B cell (primary cell): Measurements from ENCODE around the gene FEZF1. TPM values are rescaled to one million over a fixed set of nuclear protein-coding genes. Genes with fewer than 3 reads are reported as not detected.

Experiments used
- ATAC-seq: fragments of 200-7000 bp; cut with Tn5 transposase; one replicate; pipeline ENCODE4 v1.10.0; 2021; ENCODE audit warnings: low read depth, mild to moderate bottlenecking, moderate number of reproducible peaks, moderate library complexity
- CTCF ChIA-PET: fragments of 350-600 bp; sonication (Branson Sonifier 250); formaldehyde crosslinking; loops from one replicate; lab custom pipeline; 2021; ENCODE audit warnings: antibody characterized with exemption, inconsistent platforms; lab: Charles Lee
- POLR2A ChIA-PET: fragments of 350-600 bp; sonication (Branson Sonifier 250); formaldehyde crosslinking; loops from one replicate; lab custom pipeline; 2021; ENCODE audit warnings: antibody characterized with exemption; lab: Charles Lee
- DNase-seq: peaks from one replicate; pipeline ENCODE4 v3.0.0; 2013
- H2AFZ ChIP-seq: 2 replicates; pipeline ENCODE4 v1.6.1; 2012; ENCODE audit warnings: mild to moderate bottlenecking, low read depth, low read length; ENCODE audit not compliant: insufficient read depth, poor library complexity, severe bottlenecking
- H3K27ac ChIP-seq, 2 donors: 1 replicate in 1 of 2; 2 replicates in 1 of 2; pipeline ENCODE4 v1.5.1; 2012 to 2013; ENCODE audit warnings: low read length in 2 of 2, mild to moderate bottlenecking in 2 of 2, moderate library complexity in 1 of 2
- H3K27me3 ChIP-seq, 4 experiments: fragments of 200-600 bp in 1 of 4; sonication (generic) in 1 of 4; replicated peaks in 1 of 4; 1 replicate in 2 of 4; 2 replicates in 2 of 4; pipeline versions ENCODE4 v1.6.1 to v1.7.0; 2013 to 2016; ENCODE audit warnings: low read length in 3 of 4, mild to moderate bottlenecking in 2 of 4, mixed read lengths in 1 of 4, moderate library complexity in 1 of 4; ENCODE audit not compliant: insufficient read depth in 4 of 4, control insufficient read depth in 3 of 4; ENCODE audit errors: control extremely low read depth in 1 of 4
- H3K36me3 ChIP-seq, 2 experiments: replicated peaks in 1 of 2; 1 replicate in 1 of 2; 2 replicates in 1 of 2; pipeline versions ENCODE4 v1.6.1 to v1.7.1; 2013; ENCODE audit warnings: low read length in 1 of 2; ENCODE audit not compliant: insufficient read depth in 2 of 2, control insufficient read depth in 1 of 2; ENCODE audit errors: control extremely low read depth in 1 of 2, extremely low read depth in 1 of 2
- H3K4me1 ChIP-seq, 2 donors: fragments of 200-600 bp in 1 of 2; sonication (generic) in 1 of 2; 1 replicate in 1 of 2; 2 replicates in 1 of 2; pipeline versions ENCODE4 v1.5.1 to v1.6.1; 2013 to 2017; ENCODE audit warnings: low read length in 2 of 2; ENCODE audit not compliant: control insufficient read depth in 2 of 2, insufficient read depth in 2 of 2
- H3K4me2 ChIP-seq: replicated peaks from 2 replicates; pipeline ENCODE3; 2012; ENCODE audit warnings: mild to moderate bottlenecking, low read depth, low read length; ENCODE audit not compliant: poor library complexity, severe bottlenecking
- H3K4me3 ChIP-seq, 5 experiments: fragments of 200-600 bp in 1 of 5; sonication (generic) in 1 of 5; 1 replicate in 3 of 5; 2 replicates in 2 of 5; pipeline versions ENCODE4 v1.5.1 to v1.7.0; 2011 to 2016; ENCODE audit warnings: low read length in 4 of 5, mild to moderate bottlenecking in 4 of 5, low read depth in 2 of 5, control low read depth in 1 of 5, moderate library complexity in 1 of 5; ENCODE audit not compliant: insufficient read depth in 1 of 5; ENCODE audit errors: control extremely low read depth in 1 of 5, extremely low read depth in 1 of 5
- H3K79me2 ChIP-seq: fragments of 200-600 bp; sonication (generic); one replicate; pipeline ENCODE4 v1.6.0; 2016; ENCODE audit warnings: low read length; ENCODE audit not compliant: control insufficient read depth, insufficient read depth
- H3K9ac ChIP-seq: fragments of 200-600 bp; sonication (generic); 2 replicates; pipeline ENCODE4 v1.6.1; 2017; ENCODE audit warnings: mild to moderate bottlenecking, low read length, moderate library complexity
- H3K9me3 ChIP-seq, 3 donors: one replicate each; pipeline versions ENCODE4 v1.6.1 to v1.7.1; 2013; ENCODE audit warnings: low read length in 2 of 3; ENCODE audit not compliant: control insufficient read depth in 2 of 3, insufficient read depth in 1 of 3; ENCODE audit errors: control extremely low read depth in 1 of 3
- H4K20me1 ChIP-seq: 2 replicates; pipeline ENCODE4 v1.6.0; 2012; ENCODE audit warnings: mild to moderate bottlenecking, low read length; ENCODE audit not compliant: insufficient read depth, control insufficient read depth, poor library complexity, severe bottlenecking
- H3K27ac Mint-ChIP-seq: one replicate; pipeline ENCODE4 v1.8.0; 2021; ENCODE audit warnings: mixed read lengths
- H3K27me3 Mint-ChIP-seq: one replicate; pipeline ENCODE4 v1.8.0; 2021; ENCODE audit warnings: mixed read lengths
- H3K4me1 Mint-ChIP-seq: one replicate; pipeline ENCODE4 v1.8.0; 2021; ENCODE audit warnings: mixed read lengths
- H3K4me3 Mint-ChIP-seq: one replicate; pipeline ENCODE4 v1.8.0; 2021; ENCODE audit warnings: mixed read lengths
- H3K9me3 Mint-ChIP-seq: one replicate; pipeline ENCODE4 v1.8.0; 2022; ENCODE audit warnings: mixed read lengths; ENCODE audit not compliant: insufficient read depth
- CTCF ChIP-seq: fragments of 200-600 bp; IDR thresholded peaks from one replicate; pipeline ENCODE4 v1.8.0; 2022; ENCODE audit warnings: antibody characterized with exemption, mild to moderate bottlenecking
- EZH2 ChIP-seq: IDR thresholded peaks from 2 replicates; pipeline ENCODE4 v1.6.1; 2012; ENCODE audit warnings: borderline replicate concordance, low read depth, mild to moderate bottlenecking, moderate library complexity, low read length; ENCODE audit not compliant: insufficient read depth, poor library complexity, severe bottlenecking
- WGBS: methylation state at CpG from one replicate; pipeline ENCODE4 v1.1.5; 2013; ENCODE audit warnings: missing lambda C conversion rate; ENCODE audit not compliant: insufficient coverage; 5-methylcytosine and 5-hydroxymethylcytosine counted together
- intact Hi-C: fragments of 100-400 bp; cut with micrococcal nuclease; formaldehyde crosslinking; loops from one replicate; pipeline ENCODE4 v1.10.0; 2022
- polyA plus RNA-seq: library from polyadenylated mRNA; depleted of rRNA; stranded (reverse); fragments of >200 nt; gene quantifications from 2 replicates; pipeline ENCODE4 v1.2.3, GENCODE V29; 2012
- total RNA-seq, 2 donors: library from RNA; stranded (reverse); fragments of 120-200 nt in 1 of 2; gene quantifications; 1 replicate in 1 of 2; 2 replicates in 1 of 2; pipeline versions ENCODE4 v1.2.3 to v1.2.4, GENCODE V29; 2013 to 2022

The FEZF1 gene
- total and polyA plus RNA-seq, 2 donors (not counting 1 experiment from before 2014, with no cell fraction given), result not detected

DNA sequence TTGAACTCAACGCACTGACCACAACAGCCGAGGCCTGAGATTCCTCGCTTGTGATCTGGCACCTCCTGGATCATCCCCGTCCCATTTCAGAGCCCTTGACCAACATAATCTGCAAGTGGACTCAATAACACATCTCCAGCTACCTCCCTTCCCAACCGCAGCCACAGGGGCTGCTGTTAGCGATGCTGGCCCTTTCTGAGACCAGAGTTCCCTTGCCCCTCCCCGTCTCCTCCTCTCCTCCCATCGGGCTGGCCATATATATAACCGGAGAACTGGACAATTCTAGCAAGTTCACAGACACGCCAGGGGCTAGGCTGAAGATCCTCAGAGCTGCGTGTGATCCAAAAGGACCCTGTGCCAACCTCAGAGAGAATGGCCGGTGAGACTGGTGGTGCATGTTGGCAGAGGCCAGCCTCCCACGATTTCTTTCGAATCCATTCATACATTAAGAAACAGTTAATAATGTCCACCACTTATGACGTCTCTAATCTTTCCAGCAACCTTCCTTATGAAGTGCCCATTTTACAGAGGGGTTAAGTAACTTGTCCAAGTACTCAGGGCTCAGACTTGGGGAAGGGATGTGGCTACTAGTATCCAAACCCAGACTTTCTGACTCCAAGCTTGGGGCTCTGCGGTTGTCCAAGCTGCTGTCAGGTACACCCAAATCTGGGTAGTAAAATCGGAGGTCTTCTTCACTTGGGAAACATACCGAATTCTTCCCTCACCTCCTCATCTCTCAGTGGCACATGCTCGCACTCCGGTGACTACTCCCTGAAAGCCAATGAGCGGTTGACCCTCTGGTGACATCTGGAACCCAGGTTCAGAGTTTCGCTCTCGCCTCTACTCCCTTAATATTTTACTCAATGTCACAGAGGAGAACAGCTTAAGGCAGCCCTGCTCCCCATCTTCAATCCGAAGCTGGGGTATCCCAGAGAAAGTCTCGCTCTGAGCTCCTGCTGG, 11.2 kb upstream of the FEZF1 start:
- ChIA-PET POLR2A (no interaction called here), CTCF (no interaction called here)
- Mint-ChIP-seq H3K27ac (no peak overlapping the region), H3K9me3 (no peaks in the 10 kb centered on the region), H3K4me1 (peaks cover 7% of the 10 kb centered on the region), H3K4me3 (no peak overlapping the region), H3K27me3 (peaks cover 68% of the 10 kb centered on the region)
- no peak for DNase-seq
- no peaks in the 10 kb centered on the region for H4K20me1 ChIP-seq
- no peaks in the 10 kb centered on the region for H3K4me1 ChIP-seq
- H3K36me3 ChIP-seq, result no peaks in the 10 kb centered on the region
- H3K27ac ChIP-seq, result no peak overlapping the region
- peaks cover 0 to 27% (median 0%) of the 10 kb centered on the region in 3 donors for H3K9me3 ChIP-seq
- H3K4me2 ChIP-seq, result no peak overlapping the region
- H3K79me2 ChIP-seq, result no peaks in the 10 kb centered on the region
- H3K9ac ChIP-seq, result no peak overlapping the region
- TF ChIP-seq EZH2, result no peak
- TF ChIP-seq CTCF, result no peak
- no peak overlapping the region for H2AFZ ChIP-seq
- 12% methylated on average over 22 of the region's 25 CpGs for WGBS
- no peak for ATAC-seq
- peaks cover 0 to 43% (median 35%) of the 10 kb centered on the region in 4 experiments for H3K27me3 ChIP-seq
- intact Hi-C loops, result no loop called here
- H3K4me3 ChIP-seq, result no peak overlapping the region

GRCh38 chr7:122314284-122314683, 9.7 kb upstream of the FEZF1 start:
- no peak for DNase-seq
- H3K27me3 ChIP-seq, result peaks cover 0 to 58% (median 38%) of the 10 kb centered on the region in 4 experiments
- no peak overlapping the region for H3K27ac ChIP-seq
- no peak overlapping the region for H3K4me2 ChIP-seq
- Mint-ChIP-seq H3K27me3 (peaks cover 71% of the 10 kb centered on the region), H3K27ac (no peak overlapping the region), H3K9me3 (no peaks in the 10 kb centered on the region), H3K4me1 (peaks cover 8% of the 10 kb centered on the region), H3K4me3 (no peak overlapping the region)
- H3K36me3 ChIP-seq, result no peaks in the 10 kb centered on the region
- peaks cover 0 to 8% of the 10 kb centered on the region in 2 donors for H3K4me1 ChIP-seq
- H4K20me1 ChIP-seq, result no peaks in the 10 kb centered on the region
- TF ChIP-seq CTCF (no peak), EZH2 (no peak)
- CTCF ChIA-PET, result no interaction called here
- 75% methylated on average over 1 of the region's 4 CpGs for WGBS
- H3K4me3 ChIP-seq, result no peak overlapping the region
- ATAC-seq, result no peak
- H3K9ac ChIP-seq, result no peak overlapping the region
- H2AFZ ChIP-seq, result no peak overlapping the region
- intact Hi-C loops, result no loop called here
- no peaks in the 10 kb centered on the region for H3K79me2 ChIP-seq
- POLR2A ChIA-PET, result no interaction called here
- H3K9me3 ChIP-seq, result peaks cover 0 to 35% (median 0%) of the 10 kb centered on the region in 3 donors
